ENCODE data around the gene UNC5CL. TPM values are rescaled to one million over a fixed set of nuclear protein-coding genes. Genes with fewer than 3 reads are reported as not detected.

The UNC5CL gene, protein sequence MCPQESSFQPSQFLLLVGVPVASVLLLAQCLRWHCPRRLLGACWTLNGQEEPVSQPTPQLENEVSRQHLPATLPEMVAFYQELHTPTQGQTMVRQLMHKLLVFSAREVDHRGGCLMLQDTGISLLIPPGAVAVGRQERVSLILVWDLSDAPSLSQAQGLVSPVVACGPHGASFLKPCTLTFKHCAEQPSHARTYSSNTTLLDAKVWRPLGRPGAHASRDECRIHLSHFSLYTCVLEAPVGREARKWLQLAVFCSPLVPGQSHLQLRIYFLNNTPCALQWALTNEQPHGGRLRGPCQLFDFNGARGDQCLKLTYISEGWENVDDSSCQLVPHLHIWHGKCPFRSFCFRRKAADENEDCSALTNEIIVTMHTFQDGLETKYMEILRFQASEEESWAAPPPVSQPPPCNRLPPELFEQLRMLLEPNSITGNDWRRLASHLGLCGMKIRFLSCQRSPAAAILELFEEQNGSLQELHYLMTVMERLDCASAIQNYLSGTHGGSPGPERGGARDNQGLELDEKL
- 1.2 and 2.4 TPM in 2 replicates for total RNA-seq (2014; rRNA removed; shearing (Covaris generic))
- 0.57 and 0.87 TPM in 2 replicates for polyA plus RNA-seq (2016; fragmentation: Nextera tagmentation; extraction: Ambion mirVana)
- long read RNA-seq = 0 reads

GRCh38 chr6:41039060-41039998 is at the start of gene UNC5CL:
TSS of gene UNC5CL (minus strand) at chr6:41039221. CDS start at chr6:41035074, 4,147 bp downstream.
- Mint-ChIP-seq H3K27ac (no peak within 1 kb of the TSS), H3K27me3 (ENCODE audit: insufficient read depth, low read depth, poor library complexity) (peaks cover 5% of the 10 kb centered on the region), H3K4me1 (peaks cover 13% of the 10 kb centered on the region), H3K4me3 (no peak within 1 kb of the TSS), H3K36me3 (ENCODE audit: low read depth) (no peaks in the 10 kb centered on the region), H3K9me3 (no peaks in the 10 kb centered on the region)
- Histone ChIP-seq H3K27ac (ENCODE audit: low read depth) (no peak within 1 kb of the TSS), H3K4me1 (ENCODE audit: insufficient read depth) (no peaks in the 10 kb centered on the region; the same call in 1 of the 2 replicates), H3K4me3 (no peak within 1 kb of the TSS), H2AFZ (peak within 1 kb of the TSS; percentile 81; the same call in 1 of the 2 replicates), H3K27me3 (ENCODE audit: insufficient read depth) (no peaks in the 10 kb centered on the region), H3K9me2 (ENCODE audit: insufficient read depth) (no peaks in the 10 kb centered on the region), H3F3A (replicated peaks; ENCODE audit: low read depth) (no peaks in the 10 kb centered on the region), H3K4me2 (peak within 1 kb of the TSS; percentile 60; the same call in 1 of the 2 replicates), H3K79me2 (replicated peaks; ENCODE audit: insufficient read depth) (no peaks in the 10 kb centered on the region), H4K20me1 (replicated peaks; ENCODE audit: insufficient read depth) (no peaks in the 10 kb centered on the region), H3K36me3 (ENCODE audit: insufficient read depth) (no peaks in the 10 kb centered on the region; the same call in 1 of the 2 replicates)
- TF ChIP-seq STAT1 (IDR thresholded peaks at IDR 0.05; ENCODE audit: unreplicated experiment) = no peak
- TF ChIP-seq, protein P1, sequence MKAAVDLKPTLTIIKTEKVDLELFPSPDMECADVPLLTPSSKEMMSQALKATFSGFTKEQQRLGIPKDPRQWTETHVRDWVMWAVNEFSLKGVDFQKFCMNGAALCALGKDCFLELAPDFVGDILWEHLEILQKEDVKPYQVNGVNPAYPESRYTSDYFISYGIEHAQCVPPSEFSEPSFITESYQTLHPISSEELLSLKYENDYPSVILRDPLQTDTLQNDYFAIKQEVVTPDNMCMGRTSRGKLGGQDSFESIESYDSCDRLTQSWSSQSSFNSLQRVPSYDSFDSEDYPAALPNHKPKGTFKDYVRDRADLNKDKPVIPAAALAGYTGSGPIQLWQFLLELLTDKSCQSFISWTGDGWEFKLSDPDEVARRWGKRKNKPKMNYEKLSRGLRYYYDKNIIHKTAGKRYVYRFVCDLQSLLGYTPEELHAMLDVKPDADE (IDR thresholded peaks at IDR 0.05) = no peak
- TF ChIP-seq, protein P2, sequence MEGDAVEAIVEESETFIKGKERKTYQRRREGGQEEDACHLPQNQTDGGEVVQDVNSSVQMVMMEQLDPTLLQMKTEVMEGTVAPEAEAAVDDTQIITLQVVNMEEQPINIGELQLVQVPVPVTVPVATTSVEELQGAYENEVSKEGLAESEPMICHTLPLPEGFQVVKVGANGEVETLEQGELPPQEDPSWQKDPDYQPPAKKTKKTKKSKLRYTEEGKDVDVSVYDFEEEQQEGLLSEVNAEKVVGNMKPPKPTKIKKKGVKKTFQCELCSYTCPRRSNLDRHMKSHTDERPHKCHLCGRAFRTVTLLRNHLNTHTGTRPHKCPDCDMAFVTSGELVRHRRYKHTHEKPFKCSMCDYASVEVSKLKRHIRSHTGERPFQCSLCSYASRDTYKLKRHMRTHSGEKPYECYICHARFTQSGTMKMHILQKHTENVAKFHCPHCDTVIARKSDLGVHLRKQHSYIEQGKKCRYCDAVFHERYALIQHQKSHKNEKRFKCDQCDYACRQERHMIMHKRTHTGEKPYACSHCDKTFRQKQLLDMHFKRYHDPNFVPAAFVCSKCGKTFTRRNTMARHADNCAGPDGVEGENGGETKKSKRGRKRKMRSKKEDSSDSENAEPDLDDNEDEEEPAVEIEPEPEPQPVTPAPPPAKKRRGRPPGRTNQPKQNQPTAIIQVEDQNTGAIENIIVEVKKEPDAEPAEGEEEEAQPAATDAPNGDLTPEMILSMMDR (conservative IDR thresholded peaks at IDR 0.05; ENCODE audit: low read depth in 2 of 2) = peak; percentile 86 to 94
- peak; percentile 88 for DNase-seq (ENCODE audit: low spot score)
- peak; percentile 90 for ATAC-seq

DNA sequence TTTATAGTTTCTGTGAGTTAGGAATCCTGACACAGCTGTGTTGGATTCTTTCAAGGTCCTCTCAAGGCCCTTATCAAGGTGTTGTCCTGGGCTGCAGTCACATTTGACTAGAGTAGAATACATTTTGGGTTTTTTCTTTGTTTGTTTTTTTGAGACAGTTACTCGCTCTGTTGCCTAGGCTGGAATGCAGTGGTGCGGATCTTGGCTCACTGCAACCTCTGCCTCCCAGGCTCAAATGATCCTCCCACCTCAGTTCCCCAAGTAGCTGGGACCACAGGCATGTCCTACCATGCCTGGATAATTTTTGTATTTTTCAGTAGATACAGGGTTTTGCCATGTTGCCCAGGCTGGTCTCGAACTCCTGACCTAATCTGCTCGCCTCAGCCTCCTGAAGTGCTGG is 49.4 kb upstream of the UNC5CL start:
- Histone ChIP-seq H3K27ac (ENCODE audit: low read depth) (0 out of 2 replicates have a peak overlapping the region, but pooled peaks have one; percentile 29), H4K20me1 (replicated peaks; ENCODE audit: insufficient read depth) (peaks cover 11% of the 10 kb centered on the region; the same call in 1 of the 2 replicates), H3K4me3 (no peak overlapping the region), H3K4me2 (no peak overlapping the region), H2AFZ (no peak overlapping the region), H3K9me2 (ENCODE audit: insufficient read depth) (no peaks in the 10 kb centered on the region), H3K4me1 (ENCODE audit: insufficient read depth) (no peaks in the 10 kb centered on the region), H3F3A (replicated peaks; ENCODE audit: low read depth) (0 out of 2 replicates have a peak, but pooled peaks cover 4% of the 10 kb centered on the region), H3K79me2 (replicated peaks; ENCODE audit: insufficient read depth) (peaks cover 41% of the 10 kb centered on the region), H3K36me3 (ENCODE audit: insufficient read depth) (peaks cover 63% of the 10 kb centered on the region), H3K27me3 (ENCODE audit: insufficient read depth) (no peaks in the 10 kb centered on the region)
- Mint-ChIP-seq H3K27me3 (ENCODE audit: insufficient read depth, low read depth, poor library complexity) (no peaks in the 10 kb centered on the region), H3K27ac (peak overlapping the region; percentile 72), H3K4me3 (no peak overlapping the region), H3K4me1 (no peaks in the 10 kb centered on the region), H3K9me3 (no peaks in the 10 kb centered on the region), H3K36me3 (ENCODE audit: low read depth) (peaks cover 85% of the 10 kb centered on the region)
- DNase-seq (ENCODE audit: low spot score) (no peak), ATAC-seq (no peak)
- TF ChIP-seq NANOG (IDR thresholded peaks at IDR 0.05; ENCODE audit: borderline replicate concordance) (no peak), CREB1 (CRISPR knock-in tag; IDR thresholded peaks at IDR 0.05; ENCODE audit: low read depth) (no peak), JUNB (IDR thresholded peaks at IDR 0.05; ENCODE audit: unreplicated experiment) (no peak), ZNF462 (CRISPR knock-in tag; IDR thresholded peaks at IDR 0.05) (no peak), EZH2phosphoT487 (IDR thresholded peaks at IDR 0.05; ENCODE audit: unreplicated experiment) (no peak)

All from GM23338 (cell line).